Measurements from ENCODE around the gene DNER. TPM values are rescaled to one million over a fixed set of nuclear protein-coding genes. Genes with fewer than 3 reads are reported as not detected.

The DNER gene
- total RNA-seq = 0.05 and 0.12 TPM in 2 replicates

GRCh38 chr2:229714080-229714735 lies at the start of gene DNER:
TSS of gene DNER (minus strand) at chr2:229714555. CDS start at chr2:229714423, 132 bp downstream.

Other genes starting within 250 kb of the DNER start
- gene TRIP12, start 207.5 kb upstream of the DNER start, total RNA-seq = 95.4 and 138 TPM in 2 replicates
- 2.6 and 2.9 TPM in 2 replicates for gene FBXO36, start 207.9 kb upstream of the DNER start, total RNA-seq